ENCODE results near the gene L3MBTL4.
"Not testable (repeated sequence)": the region's sequence is repeated elsewhere in the genome, so short reads cannot be mapped to it uniquely, and the experiment has no call there.

Gene L3MBTL4

GRCh38 chr18:6280211-6280743, 134.4 kb downstream of the L3MBTL4 start:
- TF ChIP-seq, protein P1, sequence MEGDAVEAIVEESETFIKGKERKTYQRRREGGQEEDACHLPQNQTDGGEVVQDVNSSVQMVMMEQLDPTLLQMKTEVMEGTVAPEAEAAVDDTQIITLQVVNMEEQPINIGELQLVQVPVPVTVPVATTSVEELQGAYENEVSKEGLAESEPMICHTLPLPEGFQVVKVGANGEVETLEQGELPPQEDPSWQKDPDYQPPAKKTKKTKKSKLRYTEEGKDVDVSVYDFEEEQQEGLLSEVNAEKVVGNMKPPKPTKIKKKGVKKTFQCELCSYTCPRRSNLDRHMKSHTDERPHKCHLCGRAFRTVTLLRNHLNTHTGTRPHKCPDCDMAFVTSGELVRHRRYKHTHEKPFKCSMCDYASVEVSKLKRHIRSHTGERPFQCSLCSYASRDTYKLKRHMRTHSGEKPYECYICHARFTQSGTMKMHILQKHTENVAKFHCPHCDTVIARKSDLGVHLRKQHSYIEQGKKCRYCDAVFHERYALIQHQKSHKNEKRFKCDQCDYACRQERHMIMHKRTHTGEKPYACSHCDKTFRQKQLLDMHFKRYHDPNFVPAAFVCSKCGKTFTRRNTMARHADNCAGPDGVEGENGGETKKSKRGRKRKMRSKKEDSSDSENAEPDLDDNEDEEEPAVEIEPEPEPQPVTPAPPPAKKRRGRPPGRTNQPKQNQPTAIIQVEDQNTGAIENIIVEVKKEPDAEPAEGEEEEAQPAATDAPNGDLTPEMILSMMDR (IDR thresholded peaks at IDR 0.05; ENCODE audit: low read depth, low read length): no peak
- DNase-seq (ENCODE audit: low read depth in 2 of 2): no peak
- H3K4me3 ChIP-seq (replicated peaks in 1 of 2; ENCODE audit: low read depth in 2 of 2, low read length in 2 of 2): no peak overlapping the region

DNA sequence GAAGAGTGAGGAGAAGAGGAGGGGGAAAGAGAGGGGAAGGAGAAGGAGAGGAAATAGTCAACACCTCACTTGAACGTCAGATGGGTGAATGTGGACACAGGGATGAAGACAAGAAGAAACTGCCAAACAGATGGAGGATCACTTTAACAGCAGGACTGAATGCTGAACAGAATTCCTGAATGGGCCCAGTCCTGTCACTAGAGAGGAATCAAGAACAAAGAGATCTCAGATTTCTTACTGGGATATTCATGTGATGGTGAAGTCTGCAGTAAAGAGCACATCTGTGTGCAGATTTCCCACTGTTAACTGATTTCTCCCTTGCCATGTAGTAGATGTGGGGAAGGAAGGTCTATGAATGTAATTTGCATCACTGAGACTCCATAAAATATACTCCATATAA, 135.4 kb downstream of the L3MBTL4 start:
- no peak for DNase-seq (ENCODE audit: low read depth in 2 of 2)
- TF ChIP-seq, protein P1 (IDR thresholded peaks at IDR 0.05; ENCODE audit: low read depth, low read length): no peak
- no peak overlapping the region for H3K4me3 ChIP-seq (replicated peaks in 1 of 2; ENCODE audit: low read depth in 2 of 2, low read length in 2 of 2)

- TF ChIP-seq, protein P1 (IDR thresholded peaks at IDR 0.05; ENCODE audit: low read depth, low read length): no peak
- DNase-seq (ENCODE audit: low read depth in 2 of 2): no peak
- no peak overlapping the region for H3K4me3 ChIP-seq (replicated peaks in 1 of 2; ENCODE audit: low read depth in 2 of 2, low read length in 2 of 2)
These were observed 141.3 kb downstream of the L3MBTL4 start for GRCh38 chr18:6273423-6273822.

- H3K4me3 ChIP-seq (replicated peaks in 1 of 2; ENCODE audit: low read depth in 2 of 2, low read length in 2 of 2); DNase-seq (ENCODE audit: low read depth in 2 of 2): not testable (repeated sequence)
These were observed 142.6 kb downstream of the L3MBTL4 start for GRCh38 chr18:6272144-6272543.

DNA sequence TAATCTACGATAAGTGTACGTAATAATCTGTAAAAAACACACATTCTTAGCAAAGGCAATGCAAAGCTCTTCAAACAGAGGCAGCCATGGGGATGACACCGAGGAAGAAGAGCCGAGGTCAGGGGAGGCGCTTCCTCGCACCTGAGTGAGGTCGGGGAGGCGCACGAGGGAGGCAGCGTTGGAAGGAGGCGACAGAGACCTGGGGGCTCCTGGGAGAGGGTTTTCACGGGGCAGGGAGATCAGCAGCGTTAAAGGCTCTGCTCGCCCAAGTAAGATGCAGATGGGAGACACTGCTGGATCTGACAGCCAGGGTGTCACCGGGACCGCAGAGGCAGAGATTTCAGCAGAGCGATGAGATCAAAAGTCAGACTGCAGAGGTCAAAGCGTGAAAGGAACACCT, 143.1 kb downstream of the L3MBTL4 start:
- DNase-seq (ENCODE audit: low read depth in 2 of 2): no peak
- H3K4me3 ChIP-seq (replicated peaks in 1 of 2; ENCODE audit: low read depth in 2 of 2, low read length in 2 of 2): no peak overlapping the region
- TF ChIP-seq, protein P1 (IDR thresholded peaks at IDR 0.05; ENCODE audit: low read depth, low read length): no peak

- TF ChIP-seq, protein P1 (IDR thresholded peaks at IDR 0.05; ENCODE audit: low read depth, low read length): no peak
These were observed 143.9 kb downstream of the L3MBTL4 start for GRCh38 chr18:6270771-6271216.

GRCh38 chr18:6269660-6270332, 144.9 kb downstream of the L3MBTL4 start:
- TF ChIP-seq, protein P1 (IDR thresholded peaks at IDR 0.05; ENCODE audit: low read depth, low read length): no peak
- DNase-seq (ENCODE audit: low read depth in 2 of 2): no peak
- no peak overlapping the region for H3K4me3 ChIP-seq (replicated peaks in 1 of 2; ENCODE audit: low read depth in 2 of 2, low read length in 2 of 2)

More at GRCh38 chr18:6270771-6271216, 143.9 kb downstream of the L3MBTL4 start:
- H3K4me3 ChIP-seq (replicated peaks in 1 of 2; ENCODE audit: low read depth in 2 of 2, low read length in 2 of 2): no peak overlapping the region
- DNase-seq (ENCODE audit: low read depth in 2 of 2): no peak
